GM12873 (cell line): Measurements from ENCODE around the gene FYN.

ENCODE experiments used
- CTCF ChIP-seq: IDR thresholded peaks from 2 replicates; pipeline ENCODE4 v1.5.1; 2012; ENCODE audit warnings: low read depth, mild to moderate bottlenecking, moderate library complexity, low read length, control low read depth; ENCODE audit not compliant: insufficient read depth; ENCODE audit errors: missing control alignments

The FYN gene

GRCh38 chr6:111667931-111668330 lies 205.3 kb downstream of the FYN start:
- no peak for TF ChIP-seq CTCF

- TF ChIP-seq CTCF: no peak
Measured at GRCh38 chr6:111666847-111667246, 206.4 kb downstream of the FYN start.

DNA sequence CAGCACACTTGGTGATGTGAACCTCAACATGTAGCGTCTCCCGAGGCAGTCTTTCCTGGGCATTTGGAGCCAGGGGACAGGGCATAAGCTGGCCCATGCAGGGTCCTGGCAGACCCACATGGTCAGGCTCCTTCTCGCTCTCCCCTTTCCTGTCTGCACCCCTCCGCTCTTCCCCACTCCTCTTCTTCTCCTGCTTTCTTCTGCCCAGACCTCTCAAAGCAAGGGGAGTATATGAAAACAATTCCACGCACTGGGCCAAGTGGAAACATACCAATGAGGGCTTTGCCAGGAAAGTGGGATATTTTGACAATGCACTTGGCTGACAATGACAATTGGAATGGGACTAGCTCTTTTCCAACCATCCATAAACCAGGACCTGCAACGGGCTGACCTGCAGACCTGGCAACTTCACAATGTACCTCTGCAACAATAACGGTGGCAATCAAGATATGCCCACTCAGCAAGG lies 208.7 kb downstream of the FYN start:
- TF ChIP-seq CTCF: no peak

DNA sequence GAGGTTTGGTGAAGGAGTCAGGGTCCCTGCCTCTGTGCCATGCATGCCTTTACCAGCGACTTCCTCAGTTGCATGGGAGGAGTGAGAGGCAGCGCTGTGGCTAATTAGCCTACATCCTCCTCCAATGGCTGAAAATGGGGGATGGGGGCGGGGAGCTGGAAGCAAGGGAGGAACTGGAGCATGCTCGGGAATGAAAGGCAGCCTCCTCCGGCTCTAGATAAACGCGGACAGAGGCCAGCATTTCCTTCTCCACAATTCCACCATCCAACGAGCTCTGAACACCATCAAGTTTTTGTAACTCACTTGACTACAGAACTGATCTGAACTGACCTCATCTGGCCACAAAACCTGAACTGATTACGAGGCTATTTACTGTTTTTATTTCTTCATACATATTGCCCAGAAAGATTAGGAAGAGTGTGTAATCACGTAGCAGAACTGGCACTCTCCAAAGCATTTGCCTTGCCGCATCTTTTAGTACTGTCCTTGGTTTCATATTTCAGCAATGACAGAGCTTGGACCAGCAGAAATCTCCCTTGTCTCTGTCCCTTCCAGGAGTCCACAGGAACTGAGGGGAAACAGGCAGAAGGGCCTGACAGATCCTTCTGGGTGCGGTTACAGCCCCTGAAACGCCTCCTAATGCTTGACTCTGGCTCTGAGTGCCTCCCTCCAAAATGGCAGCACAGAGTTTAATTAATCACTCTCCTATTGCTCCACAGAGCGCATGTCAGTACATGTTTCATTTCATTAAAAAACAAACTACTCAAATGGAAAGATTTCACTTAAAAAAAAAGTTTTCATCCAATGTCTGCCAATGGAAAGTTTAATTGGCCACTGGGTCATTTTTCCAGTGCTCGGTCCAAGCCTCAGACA lies 209.3 kb downstream of the FYN start:
- no peak for TF ChIP-seq CTCF

- TF ChIP-seq CTCF: no peak
Measured at GRCh38 chr6:111662794-111663593, 210.3 kb downstream of the FYN start.

DNA sequence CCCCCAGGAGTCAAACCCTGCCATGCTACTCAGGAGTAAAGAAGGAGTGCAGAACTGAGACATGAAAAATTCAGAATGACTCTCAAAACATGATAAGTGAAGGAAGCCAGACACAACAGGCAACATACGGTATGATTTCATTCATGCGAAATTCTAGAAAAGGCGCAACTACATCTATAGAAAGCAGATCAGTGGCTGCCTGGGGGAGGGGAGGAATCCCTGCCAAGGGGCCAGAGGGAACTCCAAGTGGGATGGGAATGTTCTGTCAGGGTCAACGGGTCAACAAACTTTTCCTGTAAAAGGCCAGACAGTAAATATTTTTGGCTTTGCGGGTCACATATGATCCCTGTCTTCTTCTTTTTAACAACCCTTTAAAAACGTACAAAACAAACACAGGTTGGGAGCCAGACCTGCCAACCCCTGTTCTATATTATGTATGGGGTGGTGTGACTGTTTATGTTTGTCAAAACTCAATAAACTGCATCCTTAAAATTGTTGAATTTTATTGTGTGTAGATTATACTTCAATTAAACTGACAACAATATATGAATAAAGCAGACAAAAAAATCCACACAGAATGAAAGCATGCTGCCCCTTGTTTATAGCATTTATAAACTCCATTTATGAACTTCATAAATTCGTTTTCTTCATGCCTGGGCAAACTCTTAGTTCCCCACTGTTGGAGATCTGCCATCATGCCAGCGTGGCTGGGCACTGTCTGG lies 211.0 kb downstream of the FYN start:
- TF ChIP-seq CTCF: no peak
